GM18511 (cell line): Measurements from ENCODE around the gene CAMK4.

ENCODE experiments used
- ATAC-seq: cut with Tn5 transposase; IDR thresholded peaks from one replicate; pipeline ENCODE4 v1.9.1; 2021; ENCODE audit warnings: mild to moderate bottlenecking, moderate library complexity; ENCODE audit not compliant: unreplicated experiment

The CAMK4 gene

GRCh38 chr5:111411301-111411700 is 187.1 kb downstream of the CAMK4 start:
- no peak for ATAC-seq

- ATAC-seq, result no peak
Observed at GRCh38 chr5:111412593-111412992, 188.4 kb downstream of the CAMK4 start.

- no peak for ATAC-seq
Observed at GRCh38 chr5:111415053-111415452, 190.9 kb downstream of the CAMK4 start.

GRCh38 chr5:111422245-111422644 is 198.1 kb downstream of the CAMK4 start:
- ATAC-seq, result peak; percentile 87

- ATAC-seq, result no peak
Observed at GRCh38 chr5:111422747-111423720, 198.8 kb downstream of the CAMK4 start.

GRCh38 chr5:111425205-111425604 is 201.0 kb downstream of the CAMK4 start:
- no peak for ATAC-seq

- ATAC-seq, result no peak
Observed at GRCh38 chr5:111427762-111428161, 203.6 kb downstream of the CAMK4 start.

- ATAC-seq, result no peak
Observed at GRCh38 chr5:111432883-111433536, 208.8 kb downstream of the CAMK4 start.

GRCh38 chr5:111434800-111435199 is 210.6 kb downstream of the CAMK4 start:
- no peak for ATAC-seq

GRCh38 chr5:111439473-111440075 is 215.4 kb downstream of the CAMK4 start:
- no peak for ATAC-seq

GRCh38 chr5:111447099-111447498 is 222.9 kb downstream of the CAMK4 start:
- no peak for ATAC-seq

- no peak for ATAC-seq
Observed at GRCh38 chr5:111447822-111448221, 223.6 kb downstream of the CAMK4 start.

GRCh38 chr5:111453295-111453694 is 229.1 kb downstream of the CAMK4 start:
- no peak for ATAC-seq

GRCh38 chr5:111453747-111454146 is 229.6 kb downstream of the CAMK4 start:
- ATAC-seq, result no peak

- ATAC-seq, result no peak
Observed at GRCh38 chr5:111454198-111454622, 230.0 kb downstream of the CAMK4 start.

GRCh38 chr5:111454776-111455175 is 230.6 kb downstream of the CAMK4 start:
- no peak for ATAC-seq

- peak; percentile 53 for ATAC-seq
Observed at GRCh38 chr5:111461255-111461671, 237.1 kb downstream of the CAMK4 start.

- no peak for ATAC-seq
Observed at GRCh38 chr5:111461934-111462333, 237.8 kb downstream of the CAMK4 start.

GRCh38 chr5:111463311-111463710 is 239.1 kb downstream of the CAMK4 start:
- ATAC-seq, result no peak

GRCh38 chr5:111469293-111469896 is 245.2 kb downstream of the CAMK4 start:
- no peak for ATAC-seq

GRCh38 chr5:111469903-111470302 is 245.7 kb downstream of the CAMK4 start:
- ATAC-seq, result no peak
